ENCODE measurements around the gene ATAD2B.

- TF ChIP-seq CTCF (IDR thresholded peaks at IDR 0.05; ENCODE audit: low read depth, low read length) (no peak), POLR2A (IDR thresholded peaks at IDR 0.05; ENCODE audit: extremely low read depth, insufficient read length) (no peak)
Measured at GRCh38 chr2:23761638-23762037, 165.3 kb downstream of the ATAD2B start.

All from NB4 (cell line).